Measurements from ENCODE around the gene HOMER1.

HOMER1 gene

GRCh38 chr5:79488058-79488457 lies 25.9 kb downstream of the HOMER1 start:
- Histone ChIP-seq H3K27ac (ENCODE audit: low read length) (no peak overlapping the region), H3K4me3 (ENCODE audit: low read depth in 1 of 2, low read length in 2 of 2) (no peak overlapping the region), H3K36me3 (ENCODE audit: control insufficient read depth in 1 of 2, insufficient read depth in 2 of 2, low read length in 2 of 2) (no peaks in the 10 kb centered on the region), H3K9me3 (ENCODE audit: control insufficient read depth in 1 of 2, low read length in 2 of 2) (no peaks in the 10 kb centered on the region), H3K4me1 (ENCODE audit: control insufficient read depth in 1 of 2, insufficient read depth in 2 of 2, low read length in 2 of 2) (no peaks in the 10 kb centered on the region), H3K27me3 (ENCODE audit: low read depth, low read length) (no peaks in the 10 kb centered on the region)

- Histone ChIP-seq H3K4me1 (ENCODE audit: control insufficient read depth in 1 of 2, insufficient read depth in 2 of 2, low read length in 2 of 2) (no peaks in the 10 kb centered on the region), H3K9me3 (ENCODE audit: control insufficient read depth in 1 of 2, low read length in 2 of 2) (no peaks in the 10 kb centered on the region), H3K27me3 (ENCODE audit: low read depth, low read length) (no peaks in the 10 kb centered on the region), H3K27ac (ENCODE audit: low read length) (no peak overlapping the region), H3K36me3 (ENCODE audit: control insufficient read depth in 1 of 2, insufficient read depth in 2 of 2, low read length in 2 of 2) (no peaks in the 10 kb centered on the region), H3K4me3 (ENCODE audit: low read depth in 1 of 2, low read length in 2 of 2) (no peak overlapping the region)
Measured at GRCh38 chr5:79487251-79487650, 26.7 kb downstream of the HOMER1 start.

- Histone ChIP-seq H3K9me3 (ENCODE audit: control insufficient read depth in 1 of 2, low read length in 2 of 2) (no peaks in the 10 kb centered on the region), H3K4me3 (ENCODE audit: low read depth in 1 of 2, low read length in 2 of 2) (no peak overlapping the region), H3K4me1 (ENCODE audit: control insufficient read depth in 1 of 2, insufficient read depth in 2 of 2, low read length in 2 of 2) (no peaks in the 10 kb centered on the region), H3K27ac (ENCODE audit: low read length) (no peak overlapping the region), H3K27me3 (ENCODE audit: low read depth, low read length) (no peaks in the 10 kb centered on the region), H3K36me3 (ENCODE audit: control insufficient read depth in 1 of 2, insufficient read depth in 2 of 2, low read length in 2 of 2) (no peaks in the 10 kb centered on the region)
Measured at GRCh38 chr5:79486116-79486515, 27.8 kb downstream of the HOMER1 start.

GRCh38 chr5:79484731-79485130 lies 29.2 kb downstream of the HOMER1 start:
- H3K27me3 ChIP-seq (ENCODE audit: low read depth, low read length), result no peaks in the 10 kb centered on the region
- no peaks in the 10 kb centered on the region for H3K36me3 ChIP-seq (ENCODE audit: control insufficient read depth in 1 of 2, insufficient read depth in 2 of 2, low read length in 2 of 2)
- H3K4me1 ChIP-seq (ENCODE audit: control insufficient read depth in 1 of 2, insufficient read depth in 2 of 2, low read length in 2 of 2), result no peaks in the 10 kb centered on the region
- H3K27ac ChIP-seq (ENCODE audit: low read length), result no peak overlapping the region
- no peak overlapping the region for H3K4me3 ChIP-seq (ENCODE audit: low read depth in 1 of 2, low read length in 2 of 2)
- no peaks in the 10 kb centered on the region for H3K9me3 ChIP-seq (ENCODE audit: control insufficient read depth in 1 of 2, low read length in 2 of 2)

GRCh38 chr5:79481574-79481973 lies 32.4 kb downstream of the HOMER1 start:
- H3K27me3 ChIP-seq (ENCODE audit: low read depth, low read length), result no peaks in the 10 kb centered on the region
- H3K27ac ChIP-seq (ENCODE audit: low read length), result no peak overlapping the region
- H3K4me3 ChIP-seq (ENCODE audit: low read depth in 1 of 2, low read length in 2 of 2), result no peak overlapping the region
- no peaks in the 10 kb centered on the region for H3K36me3 ChIP-seq (ENCODE audit: control insufficient read depth in 1 of 2, insufficient read depth in 2 of 2, low read length in 2 of 2)
- no peaks in the 10 kb centered on the region for H3K9me3 ChIP-seq (ENCODE audit: control insufficient read depth in 1 of 2, low read length in 2 of 2)
- H3K4me1 ChIP-seq (ENCODE audit: control insufficient read depth in 1 of 2, insufficient read depth in 2 of 2, low read length in 2 of 2), result no peaks in the 10 kb centered on the region

- no peaks in the 10 kb centered on the region for H3K4me1 ChIP-seq (ENCODE audit: control insufficient read depth in 1 of 2, insufficient read depth in 2 of 2, low read length in 2 of 2)
- H3K27me3 ChIP-seq (ENCODE audit: low read depth, low read length), result no peaks in the 10 kb centered on the region
- no peaks in the 10 kb centered on the region for H3K9me3 ChIP-seq (ENCODE audit: control insufficient read depth in 1 of 2, low read length in 2 of 2)
- H3K4me3 ChIP-seq (ENCODE audit: low read depth in 1 of 2, low read length in 2 of 2), result no peak overlapping the region
- H3K36me3 ChIP-seq (ENCODE audit: control insufficient read depth in 1 of 2, insufficient read depth in 2 of 2, low read length in 2 of 2), result no peaks in the 10 kb centered on the region
- no peak overlapping the region for H3K27ac ChIP-seq (ENCODE audit: low read length)
Measured at GRCh38 chr5:79480991-79481390, 32.9 kb downstream of the HOMER1 start.

GRCh38 chr5:79475152-79475466 lies 38.8 kb downstream of the HOMER1 start:
- Histone ChIP-seq H3K4me3 (ENCODE audit: low read depth in 1 of 2, low read length in 2 of 2) (no peak overlapping the region), H3K27ac (ENCODE audit: low read length) (no peak overlapping the region), H3K36me3 (ENCODE audit: control insufficient read depth in 1 of 2, insufficient read depth in 2 of 2, low read length in 2 of 2) (no peaks in the 10 kb centered on the region), H3K9me3 (ENCODE audit: control insufficient read depth in 1 of 2, low read length in 2 of 2) (no peaks in the 10 kb centered on the region), H3K27me3 (ENCODE audit: low read depth, low read length) (no peaks in the 10 kb centered on the region), H3K4me1 (ENCODE audit: control insufficient read depth in 1 of 2, insufficient read depth in 2 of 2, low read length in 2 of 2) (no peaks in the 10 kb centered on the region)

- no peaks in the 10 kb centered on the region for H3K9me3 ChIP-seq (ENCODE audit: control insufficient read depth in 1 of 2, low read length in 2 of 2)
- H3K4me3 ChIP-seq (ENCODE audit: low read depth in 1 of 2, low read length in 2 of 2), result no peak overlapping the region
- H3K27ac ChIP-seq (ENCODE audit: low read length), result no peak overlapping the region
- H3K36me3 ChIP-seq (ENCODE audit: control insufficient read depth in 1 of 2, insufficient read depth in 2 of 2, low read length in 2 of 2), result no peaks in the 10 kb centered on the region
- H3K27me3 ChIP-seq (ENCODE audit: low read depth, low read length), result no peaks in the 10 kb centered on the region
- H3K4me1 ChIP-seq (ENCODE audit: control insufficient read depth in 1 of 2, insufficient read depth in 2 of 2, low read length in 2 of 2), result no peaks in the 10 kb centered on the region
Measured at GRCh38 chr5:79474367-79475151, 39.4 kb downstream of the HOMER1 start.

- H3K27me3 ChIP-seq (ENCODE audit: low read depth, low read length), result no peaks in the 10 kb centered on the region
- no peak overlapping the region for H3K27ac ChIP-seq (ENCODE audit: low read length)
- H3K36me3 ChIP-seq (ENCODE audit: control insufficient read depth in 1 of 2, insufficient read depth in 2 of 2, low read length in 2 of 2), result no peaks in the 10 kb centered on the region
- no peaks in the 10 kb centered on the region for H3K9me3 ChIP-seq (ENCODE audit: control insufficient read depth in 1 of 2, low read length in 2 of 2)
- no peak overlapping the region for H3K4me3 ChIP-seq (ENCODE audit: low read depth in 1 of 2, low read length in 2 of 2)
- no peaks in the 10 kb centered on the region for H3K4me1 ChIP-seq (ENCODE audit: control insufficient read depth in 1 of 2, insufficient read depth in 2 of 2, low read length in 2 of 2)
Measured at GRCh38 chr5:79471556-79471955, 42.4 kb downstream of the HOMER1 start.

GRCh38 chr5:79464695-79465332 lies 49.1 kb downstream of the HOMER1 start:
- no peaks in the 10 kb centered on the region for H3K9me3 ChIP-seq (ENCODE audit: control insufficient read depth in 1 of 2, low read length in 2 of 2)
- H3K4me1 ChIP-seq (ENCODE audit: control insufficient read depth in 1 of 2, insufficient read depth in 2 of 2, low read length in 2 of 2), result no peaks in the 10 kb centered on the region
- H3K36me3 ChIP-seq (ENCODE audit: control insufficient read depth in 1 of 2, insufficient read depth in 2 of 2, low read length in 2 of 2), result no peaks in the 10 kb centered on the region
- H3K27me3 ChIP-seq (ENCODE audit: low read depth, low read length), result no peaks in the 10 kb centered on the region
- H3K27ac ChIP-seq (ENCODE audit: low read length), result no peak overlapping the region
- no peak overlapping the region for H3K4me3 ChIP-seq (ENCODE audit: low read depth in 1 of 2, low read length in 2 of 2)

GRCh38 chr5:79464278-79464677 lies 49.7 kb downstream of the HOMER1 start:
- Histone ChIP-seq H3K27ac (ENCODE audit: low read length) (no peak overlapping the region), H3K4me3 (ENCODE audit: low read depth in 1 of 2, low read length in 2 of 2) (no peak overlapping the region), H3K9me3 (ENCODE audit: control insufficient read depth in 1 of 2, low read length in 2 of 2) (no peaks in the 10 kb centered on the region), H3K4me1 (ENCODE audit: control insufficient read depth in 1 of 2, insufficient read depth in 2 of 2, low read length in 2 of 2) (no peaks in the 10 kb centered on the region), H3K27me3 (ENCODE audit: low read depth, low read length) (no peaks in the 10 kb centered on the region), H3K36me3 (ENCODE audit: control insufficient read depth in 1 of 2, insufficient read depth in 2 of 2, low read length in 2 of 2) (no peaks in the 10 kb centered on the region)

GRCh38 chr5:79459626-79460025 lies 54.3 kb downstream of the HOMER1 start:
- Histone ChIP-seq H3K36me3 (ENCODE audit: control insufficient read depth in 1 of 2, insufficient read depth in 2 of 2, low read length in 2 of 2) (no peaks in the 10 kb centered on the region), H3K9me3 (ENCODE audit: control insufficient read depth in 1 of 2, low read length in 2 of 2) (no peaks in the 10 kb centered on the region), H3K27me3 (ENCODE audit: low read depth, low read length) (no peaks in the 10 kb centered on the region), H3K27ac (ENCODE audit: low read length) (no peak overlapping the region), H3K4me1 (ENCODE audit: control insufficient read depth in 1 of 2, insufficient read depth in 2 of 2, low read length in 2 of 2) (no peaks in the 10 kb centered on the region), H3K4me3 (ENCODE audit: low read depth in 1 of 2, low read length in 2 of 2) (no peak overlapping the region)
